Activated T-cell treated with anti-CD3 and anti-CD28 coated beads, Interleukin-2, amount 50 U/mL, for 4 hours (primary cell): ENCODE measurements around the gene DRC7. TPM values are rescaled to one million over a fixed set of nuclear protein-coding genes. Genes with fewer than 3 reads are reported as not detected.
"Not testable (repeated sequence)": the region's sequence is repeated elsewhere in the genome, so short reads cannot be mapped to it uniquely, and the experiment has no call there.

ENCODE experiments used
- ATAC-seq, 2 donors: fragments of 200-7000 bp; cut with Tn5 transposase; one replicate each; pipeline ENCODE4 v1.10.0; 2021
- DNase-seq: peaks from one replicate; pipeline ENCODE4 v3.0.0-alpha.2; 2020
- H3K27me3 Mint-ChIP-seq: one replicate; pipeline ENCODE4 v1.8.0; 2021; ENCODE audit warnings: low read depth, mixed read lengths
- H3K36me3 Mint-ChIP-seq: one replicate; pipeline ENCODE4 v1.8.0; 2022; ENCODE audit warnings: mixed read lengths; ENCODE audit not compliant: insufficient read depth
- H3K4me1 Mint-ChIP-seq: one replicate; pipeline ENCODE4 v1.8.0; 2021; ENCODE audit warnings: low read depth, mixed read lengths
- H3K4me3 Mint-ChIP-seq: one replicate; pipeline ENCODE4 v1.8.0; 2021; ENCODE audit warnings: mild to moderate bottlenecking, moderate library complexity, mixed read lengths
- H3K9me3 Mint-ChIP-seq: one replicate; pipeline ENCODE4 v1.8.0; 2021; ENCODE audit warnings: mixed read lengths
- total RNA-seq, 3 donors: library from RNA; stranded (reverse); gene quantifications; one replicate each; pipeline ENCODE4 v1.2.1, GENCODE V29; 2021

The DRC7 gene
- total RNA-seq, 3 donors from 2014 or later, result not detected

DNA sequence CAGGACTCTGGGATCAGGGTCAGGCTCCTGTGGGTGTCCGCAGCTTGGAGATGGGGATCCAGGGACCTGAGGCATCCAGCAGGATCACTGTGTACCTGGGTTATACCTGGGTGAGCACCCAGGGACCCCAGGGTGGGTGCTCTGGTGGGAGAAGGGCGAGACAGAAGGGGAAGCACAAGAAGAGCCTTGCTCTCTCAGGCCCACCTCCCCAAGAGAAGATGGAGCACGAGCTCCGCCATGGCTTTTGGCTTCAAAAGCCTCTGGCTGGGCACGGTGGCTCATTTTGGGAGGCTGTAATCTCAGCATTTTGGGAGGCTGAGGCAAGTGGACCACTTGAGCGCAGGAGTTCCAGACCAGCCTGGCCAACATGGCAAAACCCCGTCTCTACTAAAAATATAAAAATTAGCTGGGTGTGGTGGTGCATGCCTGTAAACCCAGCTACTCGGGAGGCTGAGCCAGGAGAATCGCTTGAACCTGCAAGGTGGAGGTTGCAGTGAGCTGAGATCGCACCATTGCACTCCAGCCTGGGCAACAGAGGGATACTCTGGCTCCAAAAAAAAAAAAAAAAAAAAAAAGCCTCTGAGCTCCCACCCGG lies 8.9 kb downstream of the DRC7 start:
- Mint-ChIP-seq H3K27me3 (peaks cover 4% of the 10 kb centered on the region), H3K36me3 (no peaks in the 10 kb centered on the region), H3K4me3 (no peak overlapping the region), H3K4me1 (no peaks in the 10 kb centered on the region), H3K9me3 (no peaks in the 10 kb centered on the region)
- DNase-seq (no peak), ATAC-seq (no peak)

DNA sequence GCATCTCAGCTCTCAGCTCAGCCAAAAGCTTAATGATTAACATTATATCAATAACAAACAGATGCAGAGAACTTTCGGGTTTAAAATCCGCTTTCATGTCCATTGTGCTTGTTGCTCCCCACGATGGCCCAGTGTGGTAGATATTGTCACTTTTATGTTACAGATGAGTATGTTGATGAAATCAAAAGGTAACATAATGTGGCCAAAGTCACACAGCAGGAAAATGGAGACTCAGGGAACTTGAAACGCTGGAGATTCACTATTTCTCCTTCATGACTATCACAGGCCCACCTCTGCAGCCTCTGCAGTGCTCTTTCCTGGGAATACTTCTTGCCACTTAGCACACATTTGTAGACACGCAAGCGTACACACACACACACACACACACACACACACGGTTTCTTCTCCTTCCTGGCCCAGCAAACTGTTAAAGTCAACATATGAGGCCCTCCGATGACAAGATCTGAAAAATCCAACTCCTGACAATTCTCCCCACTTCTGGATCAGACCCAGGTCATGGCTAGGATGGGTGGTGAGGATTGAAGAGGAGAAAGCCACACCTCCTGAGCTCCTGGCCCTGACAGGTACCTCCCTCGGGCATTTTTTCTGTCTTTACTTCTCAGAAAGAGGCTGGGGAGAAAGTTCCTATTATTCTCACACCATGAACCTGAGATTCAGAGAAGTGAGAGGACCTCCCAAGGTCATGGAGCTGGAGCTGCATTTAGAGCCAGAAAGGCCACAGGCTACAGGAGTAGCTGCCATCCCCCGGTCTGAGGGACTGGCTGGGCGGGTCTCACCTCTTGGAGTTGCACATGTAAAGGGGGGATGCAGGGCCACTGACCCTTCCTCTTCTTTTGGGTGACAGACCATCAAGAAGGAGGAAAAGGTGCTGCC lies 9.7 kb downstream of the DRC7 start:
- no peak overlapping the region for H3K4me3 Mint-ChIP-seq
- ATAC-seq (no peak), DNase-seq (no peak)
- H3K27me3 Mint-ChIP-seq, result peaks cover 4% of the 10 kb centered on the region
- no peaks in the 10 kb centered on the region for H3K36me3 Mint-ChIP-seq
- H3K9me3 Mint-ChIP-seq, result no peaks in the 10 kb centered on the region
- no peaks in the 10 kb centered on the region for H3K4me1 Mint-ChIP-seq

DNA sequence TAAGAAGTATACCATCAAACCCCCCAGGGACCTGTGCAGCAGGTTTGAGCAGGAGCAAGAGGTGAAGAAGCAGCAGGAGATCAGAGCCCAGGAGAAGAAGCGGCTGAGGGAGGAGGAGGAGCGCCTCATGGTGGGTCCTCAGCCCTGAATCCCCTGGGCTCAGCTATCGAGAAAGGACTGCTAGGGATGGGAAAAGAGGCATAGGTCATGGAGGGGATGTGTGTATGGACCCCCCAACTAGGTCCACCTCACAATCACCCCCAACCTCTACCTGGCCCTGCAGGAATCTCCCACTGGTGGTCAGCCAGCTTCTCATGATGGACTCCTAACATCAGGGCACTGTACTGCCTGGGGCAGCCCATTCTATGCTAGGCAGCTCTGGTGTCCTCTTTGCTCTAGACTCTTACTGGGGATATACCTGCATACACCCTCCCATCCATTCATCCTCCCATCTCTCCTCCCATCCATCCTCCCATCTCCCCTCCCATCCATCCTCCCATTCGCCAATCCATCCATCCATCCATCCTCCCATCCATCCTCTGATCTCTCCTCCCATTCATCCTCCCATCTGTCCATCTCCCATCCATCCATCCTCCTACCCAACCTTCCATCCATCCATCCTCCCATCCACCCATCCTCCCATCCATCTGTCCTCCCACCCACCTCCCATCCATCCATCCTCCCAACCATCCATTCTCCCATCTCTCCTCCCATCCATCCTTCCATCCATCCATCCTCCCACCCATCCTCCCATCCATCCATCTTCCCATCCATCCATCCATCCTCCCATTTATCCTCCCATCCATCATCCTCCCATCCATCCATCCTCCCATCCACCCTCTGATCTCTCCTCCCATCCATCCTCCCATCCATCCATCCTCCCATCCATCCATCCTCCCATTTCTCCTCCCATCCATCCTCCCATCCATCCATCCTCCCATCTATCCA lies 10.6 kb downstream of the DRC7 start:
- Mint-ChIP-seq H3K4me1 (no peaks in the 10 kb centered on the region), H3K27me3 (peaks cover 4% of the 10 kb centered on the region), H3K36me3 (no peaks in the 10 kb centered on the region), H3K4me3 (no peak overlapping the region), H3K9me3 (no peaks in the 10 kb centered on the region)
- ATAC-seq, result no peak
- no peak for DNase-seq

DNA sequence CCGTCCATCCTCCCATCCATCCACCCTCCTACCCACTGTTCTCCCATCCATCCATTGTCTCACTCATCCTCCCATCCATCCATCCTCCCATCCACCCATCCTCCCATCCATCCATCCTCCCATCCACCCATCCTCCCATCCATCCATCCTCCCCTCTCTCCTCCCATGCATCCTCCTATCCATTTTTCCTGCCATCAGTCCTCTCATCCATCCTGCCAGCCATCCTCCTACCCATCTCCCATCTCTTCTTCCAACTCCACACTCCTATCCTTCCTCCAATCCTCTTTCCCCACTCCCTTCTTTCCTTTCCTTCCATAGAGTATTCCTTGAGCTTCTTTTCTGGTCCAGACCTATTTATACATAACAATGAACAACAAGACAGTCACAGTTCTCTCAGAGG lies 12.1 kb downstream of the DRC7 start:
- H3K27me3 Mint-ChIP-seq, result peaks cover 4% of the 10 kb centered on the region
- H3K4me3 Mint-ChIP-seq, result no peak overlapping the region
- DNase-seq, result no peak
- no peaks in the 10 kb centered on the region for H3K36me3 Mint-ChIP-seq
- H3K4me1 Mint-ChIP-seq, result no peaks in the 10 kb centered on the region
- no peaks in the 10 kb centered on the region for H3K9me3 Mint-ChIP-seq
- no peak for ATAC-seq

DNA sequence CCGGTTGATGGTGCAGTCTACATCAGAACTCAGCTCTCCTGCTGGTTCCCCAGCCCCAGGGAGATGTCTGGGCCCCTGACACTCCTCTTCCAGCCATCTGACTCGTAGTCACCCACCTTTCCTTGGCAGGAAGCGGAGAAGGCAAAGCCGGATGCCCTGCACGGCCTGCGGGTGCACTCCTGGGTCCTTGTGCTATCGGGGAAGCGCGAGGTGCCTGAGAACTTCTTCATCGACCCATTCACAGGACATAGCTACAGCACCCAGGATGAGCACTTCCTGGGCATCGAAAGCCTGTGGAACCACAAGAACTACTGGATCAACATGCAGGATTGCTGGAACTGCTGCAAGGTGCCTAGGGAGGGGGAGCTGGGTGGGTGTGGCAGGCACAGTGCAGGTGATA lies 12.7 kb downstream of the DRC7 start:
- Mint-ChIP-seq H3K36me3 (no peaks in the 10 kb centered on the region), H3K4me3 (no peak overlapping the region), H3K9me3 (no peaks in the 10 kb centered on the region), H3K4me1 (no peaks in the 10 kb centered on the region), H3K27me3 (peaks cover 4% of the 10 kb centered on the region)
- DNase-seq, result no peak
- ATAC-seq, result no peak

DNA sequence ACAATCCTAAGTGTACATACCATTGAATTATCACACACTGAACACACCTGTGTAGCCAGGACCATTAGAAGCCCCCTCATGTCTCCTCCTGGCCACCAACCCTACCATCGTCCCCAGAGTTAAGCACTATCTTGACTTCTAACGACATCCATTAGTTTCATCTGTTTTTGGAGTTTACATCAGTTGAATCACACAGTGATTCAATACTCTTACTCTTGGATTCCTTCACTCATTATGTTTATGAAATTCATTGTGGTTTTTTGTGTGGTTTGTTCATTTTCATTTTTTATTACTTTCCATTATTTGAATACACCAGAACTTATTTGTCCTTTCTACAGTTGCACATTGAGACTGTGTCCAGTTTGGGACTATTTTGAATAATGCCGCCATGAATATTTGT lies 13.6 kb downstream of the DRC7 start:
- no peaks in the 10 kb centered on the region for H3K36me3 Mint-ChIP-seq
- peak in 1 of 2 donors; percentile 21 for ATAC-seq
- DNase-seq, result no peak
- H3K4me3 Mint-ChIP-seq, result no peak overlapping the region
- peaks cover 11% of the 10 kb centered on the region for H3K27me3 Mint-ChIP-seq
- no peaks in the 10 kb centered on the region for H3K4me1 Mint-ChIP-seq
- no peaks in the 10 kb centered on the region for H3K9me3 Mint-ChIP-seq

DNA sequence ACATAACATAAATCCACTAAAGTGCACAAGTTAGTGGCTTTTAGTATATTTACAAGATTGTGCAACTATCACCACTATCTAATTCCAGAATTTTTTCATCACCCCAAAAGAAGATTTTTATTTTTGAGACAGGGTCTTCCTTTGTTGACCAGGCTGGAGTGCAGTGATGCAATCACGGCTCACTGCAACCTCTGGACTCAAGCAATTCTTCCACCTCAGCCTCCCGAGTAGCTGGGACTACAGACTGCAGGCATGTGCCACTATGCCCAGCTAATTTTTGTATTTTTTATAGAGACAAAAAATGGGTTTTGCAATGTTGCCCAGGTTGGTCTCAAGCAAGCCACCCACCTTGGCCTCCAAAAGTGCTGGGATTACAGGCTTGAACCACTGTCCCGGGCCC lies 15.1 kb downstream of the DRC7 start:
- Mint-ChIP-seq H3K27me3 (peaks cover 16% of the 10 kb centered on the region), H3K4me3 (no peak overlapping the region), H3K9me3 (no peaks in the 10 kb centered on the region)

DNA sequence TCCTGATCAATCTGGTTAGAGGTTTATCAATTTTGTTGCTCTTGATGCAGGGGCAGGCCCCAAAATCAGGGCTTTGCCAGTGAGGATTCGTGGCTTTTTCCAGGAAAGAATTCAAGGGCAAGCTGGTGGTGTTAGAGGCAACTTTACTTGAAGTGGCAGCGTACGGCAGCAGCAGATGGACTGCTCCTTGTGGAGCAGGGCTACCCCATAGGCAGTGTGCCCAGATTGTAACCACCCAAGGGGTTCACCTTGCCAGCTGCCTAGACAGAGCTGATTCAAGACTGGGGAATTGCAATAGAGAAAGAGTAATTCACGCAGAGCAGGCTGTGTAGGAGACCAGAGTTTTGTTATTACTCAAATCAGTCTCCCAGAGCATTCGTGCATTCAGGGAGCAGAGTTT lies 16.7 kb downstream of the DRC7 start:
- Mint-ChIP-seq H3K4me1 (no peaks in the 10 kb centered on the region), H3K27me3 (peaks cover 18% of the 10 kb centered on the region), H3K4me3 (no peak overlapping the region), H3K36me3 (no peaks in the 10 kb centered on the region), H3K9me3 (no peaks in the 10 kb centered on the region)
- DNase-seq (no peak), ATAC-seq (no peak)

More for the DNA sequence above, 15.1 kb downstream of the DRC7 start:
- Mint-ChIP-seq H3K36me3 (no peaks in the 10 kb centered on the region), H3K4me1 (no peaks in the 10 kb centered on the region)
- ATAC-seq (no peak), DNase-seq (no peak)

DNA sequence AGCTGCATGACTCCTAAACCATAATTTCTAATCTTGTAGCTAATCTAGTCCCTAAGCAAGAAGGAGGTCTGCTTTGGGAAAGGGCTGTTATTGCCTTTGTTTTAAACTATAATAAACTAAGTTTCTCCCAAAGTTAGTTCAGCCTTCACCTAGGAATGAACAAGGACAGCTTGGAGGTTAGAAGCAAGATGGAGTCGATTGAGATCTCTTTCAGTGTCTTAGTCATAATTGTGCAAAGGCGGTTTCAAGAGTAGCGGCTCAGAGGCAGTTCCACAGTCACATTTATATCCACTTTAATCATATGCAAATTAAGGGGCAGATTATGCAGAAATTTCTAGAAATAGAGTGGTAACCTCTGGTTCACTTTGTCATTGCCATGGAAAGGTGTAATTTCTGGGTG lies 17.4 kb downstream of the DRC7 start:
- Mint-ChIP-seq H3K4me1 (no peaks in the 10 kb centered on the region), H3K9me3 (no peaks in the 10 kb centered on the region), H3K36me3 (no peaks in the 10 kb centered on the region), H3K27me3 (peaks cover 18% of the 10 kb centered on the region), H3K4me3 (no peak overlapping the region)
- DNase-seq (no peak), ATAC-seq (peak in 1 of 2 donors; percentile 30)

DNA sequence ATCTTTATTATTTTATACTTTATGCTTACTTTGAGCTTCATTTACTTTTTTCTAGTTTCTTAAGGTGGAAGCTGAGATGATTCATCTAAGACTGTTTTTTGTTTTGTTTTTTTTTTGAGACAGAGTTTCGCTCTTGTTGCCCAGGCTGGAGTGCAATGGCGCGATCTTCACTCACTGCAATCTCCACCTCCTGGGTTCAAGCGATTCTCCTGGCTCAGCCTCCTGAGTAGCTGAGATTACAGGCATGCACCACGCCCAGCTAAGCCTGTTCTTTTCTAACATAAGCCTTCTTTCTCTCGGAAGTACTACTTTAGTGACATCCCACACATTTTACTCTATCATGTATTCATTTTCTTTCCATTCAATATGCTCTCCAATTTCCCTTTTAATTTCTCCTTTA lies 18.0 kb downstream of the DRC7 start:
- ATAC-seq, H3K36me3 Mint-ChIP-seq, H3K9me3 Mint-ChIP-seq, DNase-seq, H3K4me1 Mint-ChIP-seq, H3K4me3 Mint-ChIP-seq: not testable (repeated sequence)
- peaks cover 18% of the 10 kb centered on the region for H3K27me3 Mint-ChIP-seq

DNA sequence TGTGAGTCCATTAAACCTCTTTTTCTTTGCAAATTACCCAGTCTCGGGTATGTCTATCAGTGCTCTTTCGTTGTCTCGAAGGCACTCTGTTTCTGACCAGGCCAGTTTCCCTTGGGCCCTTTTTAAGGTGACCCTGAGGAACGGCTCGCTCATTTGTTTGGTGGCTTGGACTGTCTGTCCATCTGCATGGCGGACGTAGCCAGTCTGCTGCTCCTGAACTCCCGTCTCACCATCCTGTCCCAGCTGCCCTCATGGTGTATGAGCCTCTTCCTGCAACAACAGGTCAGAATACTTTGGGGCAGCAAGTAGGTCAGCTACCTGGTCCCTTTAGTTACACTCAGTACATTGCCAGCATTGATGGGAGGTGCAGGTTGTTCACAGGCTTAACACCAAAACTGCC lies 19.0 kb downstream of the DRC7 start:
- no peaks in the 10 kb centered on the region for H3K36me3 Mint-ChIP-seq
- H3K4me1 Mint-ChIP-seq, result no peaks in the 10 kb centered on the region
- H3K27me3 Mint-ChIP-seq, result peaks cover 16% of the 10 kb centered on the region
- no peaks in the 10 kb centered on the region for H3K9me3 Mint-ChIP-seq
- H3K4me3 Mint-ChIP-seq, result no peak overlapping the region
- DNase-seq, result no peak
- ATAC-seq, result no peak

DNA sequence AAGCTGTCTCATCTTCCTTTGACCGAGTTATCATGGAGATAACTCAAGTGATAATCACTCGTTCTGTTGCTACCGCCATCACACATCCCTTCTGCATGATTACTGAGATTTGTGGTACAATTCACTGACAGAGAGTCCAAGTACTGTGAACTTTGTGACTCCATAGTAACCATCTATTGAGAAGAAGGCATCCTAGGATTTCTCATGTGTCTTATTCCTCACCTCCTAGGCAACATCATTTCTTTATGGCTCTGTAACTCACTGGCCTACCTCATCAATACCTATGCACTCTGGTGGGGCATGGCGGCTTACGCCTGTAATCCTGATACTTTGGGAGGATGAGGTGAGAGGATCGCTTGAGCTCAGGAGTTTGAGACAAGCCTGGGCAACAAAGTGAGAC lies 19.4 kb downstream of the DRC7 start:
- Mint-ChIP-seq H3K27me3 (peaks cover 16% of the 10 kb centered on the region), H3K4me1 (no peaks in the 10 kb centered on the region), H3K4me3 (no peak overlapping the region), H3K9me3 (no peaks in the 10 kb centered on the region), H3K36me3 (no peaks in the 10 kb centered on the region)
- ATAC-seq, result no peak
- no peak for DNase-seq

DNA sequence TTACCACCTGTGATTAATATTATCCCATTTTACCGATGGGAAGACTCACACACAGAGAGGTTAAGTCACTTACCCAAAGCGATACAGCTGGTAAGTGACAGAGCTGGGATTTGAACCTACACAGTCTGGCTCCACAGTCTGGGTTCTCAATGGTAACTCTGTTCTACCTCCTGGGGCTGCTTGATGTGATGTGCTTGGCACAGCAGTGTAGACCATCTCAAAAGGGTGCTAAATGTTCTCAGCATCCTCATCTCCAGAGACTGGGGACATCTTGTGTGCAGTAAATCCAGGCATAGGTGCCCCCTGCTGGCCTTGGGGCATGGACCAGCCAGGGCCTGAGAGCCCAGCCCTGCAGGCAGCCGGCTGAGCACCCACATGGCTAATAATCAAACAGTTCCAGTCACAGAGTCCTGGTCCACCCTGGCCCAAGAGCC lies 25.6 kb downstream of the DRC7 start:
- no peak overlapping the region for H3K4me3 Mint-ChIP-seq
- peaks cover 2% of the 10 kb centered on the region for H3K27me3 Mint-ChIP-seq
- H3K4me1 Mint-ChIP-seq, result no peaks in the 10 kb centered on the region
- H3K36me3 Mint-ChIP-seq, result no peaks in the 10 kb centered on the region
- DNase-seq, result no peak
- no peaks in the 10 kb centered on the region for H3K9me3 Mint-ChIP-seq
- peak; percentile 57 to 76 for ATAC-seq
